K562 (cell line): ENCODE data around the gene NUDT5. TPM values are rescaled to one million over a fixed set of nuclear protein-coding genes. Genes with fewer than 3 reads are reported as not detected.

Experiments
- CEBPZ ChIP-seq: fragments of 150-350 bp; IDR thresholded peaks from 2 replicates; pipeline ENCODE4 v1.6.1; 2014; ENCODE audit warnings: low read depth, mild to moderate bottlenecking, low read length, borderline replicate concordance
- E2F5 ChIP-seq: sonication (generic); formaldehyde crosslinking; IDR thresholded peaks from 2 replicates; pipeline ENCODE4 v1.8.0; 2022; ENCODE audit warnings: mild to moderate bottlenecking, missing genetic modification reagents
- GTF3C2 ChIP-seq: IDR thresholded peaks from 3 replicates; pipeline ENCODE4 v1.6.1; 2011; ENCODE audit warnings: borderline replicate concordance, mild to moderate bottlenecking, moderate library complexity; ENCODE audit not compliant: insufficient read length; ENCODE audit errors: extremely low read depth
- OTX1 ChIP-seq: fragments of 450-650 bp; formaldehyde crosslinking; IDR thresholded peaks from 2 replicates; pipeline ENCODE4 v1.4.0; 2022; ENCODE audit warnings: mild to moderate bottlenecking
- RBM14 ChIP-seq: fragments of 200-400 bp; formaldehyde crosslinking; IDR thresholded peaks from 2 replicates; pipeline ENCODE4 v1.6.1; 2018; ENCODE audit warnings: low read depth, mild to moderate bottlenecking, low read length, moderate library complexity, borderline replicate concordance; ENCODE audit not compliant: insufficient read depth
- RCOR1 ChIP-seq, 2 experiments: IDR thresholded peaks; 2 replicates each; pipeline ENCODE4 v1.6.1; 2012; ENCODE audit warnings: low read depth in 2 of 2, low read length in 2 of 2, borderline replicate concordance in 1 of 2, improper control_type of control experiment in 1 of 2
- REST ChIP-seq, 2 experiments: fragments of 450-650 bp; formaldehyde crosslinking in 1 of 2; IDR thresholded peaks; 2 replicates each; pipeline versions ENCODE4 v1.4.0 to v1.6.1; 2014 to 2020; ENCODE audit warnings: mild to moderate bottlenecking in 2 of 2, borderline replicate concordance in 1 of 2, low read depth in 1 of 2
- SMAD3 ChIP-seq: fragments of 450-650 bp; formaldehyde crosslinking; conservative IDR thresholded peaks from 2 replicates; pipeline ENCODE4 v1.4.0; 2020; ENCODE audit warnings: mild to moderate bottlenecking
- SRF ChIP-seq, 2 experiments: fragments of 250-450, 450-650 bp in 1 of 2; sonication (Bioruptor Pico) in 1 of 2; sonication (generic) in 1 of 2; formaldehyde crosslinking; IDR thresholded peaks; 2 replicates each; pipeline versions ENCODE4 v1.5.0 to v1.5.1; 2020 to 2022; ENCODE audit warnings: mild to moderate bottlenecking in 1 of 2, missing genetic modification reagents in 1 of 2
- ZNF77 ChIP-seq: fragments of 250-450 bp; sonication (Bioruptor Pico); IDR thresholded peaks from 2 replicates; pipeline ENCODE4 v1.5.0; 2020
- polyA plus RNA-seq, 8 experiments: library from polyadenylated mRNA; depleted of rRNA in 4 of 8; stranded (reverse) in 5 of 8; unstranded in 3 of 8; fragments of >200 nt; fragmentation: Nextera tagmentation in 2 of 8; fragmentation: Illumina TruSeq in 1 of 8; extraction: Ambion mirVana in 2 of 8; extraction: Trizol in 1 of 8; gene quantifications; 2 replicates each; pipeline versions ENCODE4 v1.2.1 to v1.2.3, GENCODE V29; 2011 to 2014; ENCODE audit warnings: inconsistent platforms in 1 of 8, missing spikeins in 1 of 8
- total RNA-seq, 7 experiments: library from RNA; depleted of rRNA in 6 of 7; stranded (reverse); fragments of >200 nt in 6 of 7; fragmentation: Illumina TruSeq in 2 of 7; extraction: Trizol in 2 of 7; gene quantifications; 2 replicates each; pipeline versions ENCODE4 v1.2.1 to v1.2.3, GENCODE V29; 2011 to 2021; ENCODE audit warnings: low replicate concordance in 1 of 7

Gene NUDT5
- total and polyA plus RNA-seq, 9 of the 15 experiments (the other 6 are each of a cell fraction or from before 2014, with no cell fraction given) = 87.7 to 422 (median 186) TPM

GRCh38 chr10:12205082-12205481, 9.4 kb upstream of the NUDT5 start (continued):
- no peak for TF ChIP-seq CEBPZ
- no peak for TF ChIP-seq RBM14
- no peak for TF ChIP-seq RCOR1 (IDR thresholded peaks at IDR 0.05; ENCODE audit: borderline replicate concordance in 1 of 2, low read depth in 2 of 2, low read length in 2 of 2)
- TF ChIP-seq ZNF77 (CRISPR knock-in tag) = no peak
- no peak for TF ChIP-seq OTX1 (CRISPR knock-in tag)
- TF ChIP-seq SMAD3 (CRISPR knock-in tag) = no peak
- TF ChIP-seq REST (IDR thresholded peaks at IDR 0.05; ENCODE audit: borderline replicate concordance) = no peak
- no peak for TF ChIP-seq REST (CRISPR knock-in tag; IDR thresholded peaks at IDR 0.05; ENCODE audit: low read depth)
- no peak for TF ChIP-seq GTF3C2
- TF ChIP-seq SRF (CRISPR knock-in tag; IDR thresholded peaks at IDR 0.05) = no peak
- TF ChIP-seq E2F5 (CRISPR knock-in tag) = no peak
